Measurements from ENCODE around the gene ZNF541. TPM values are rescaled to one million over a fixed set of nuclear protein-coding genes. Genes with fewer than 3 reads are reported as not detected.
A peak's percentile ranks its signal among the peaks of the same experiment; 100 is the strongest.
"Not testable (repeated sequence)": the region's sequence is repeated elsewhere in the genome, so short reads cannot be mapped to it uniquely, and the experiment has no call there.

The ZNF541 gene
- total RNA-seq, 2 donors from 2014 or later, result 0.65 to 0.99 TPM

- not testable (repeated sequence) for DNase-seq; ATAC-seq; H3K27me3 Mint-ChIP-seq; H3K4me3 Mint-ChIP-seq; H3K9me3 ChIP-seq (ENCODE audit: control insufficient read depth, low read length, poor library complexity, severe bottlenecking); H3K36me3 Mint-ChIP-seq (ENCODE audit: low read depth)
- Mint-ChIP-seq H3K27ac (peak overlapping the region; percentile 86), H3K4me1 (peaks cover 25% of the 10 kb centered on the region)
Observed at GRCh38 chr19:47583161-47583560, 10.2 kb upstream of the ZNF541 start.

- Mint-ChIP-seq H3K27me3 (no peaks in the 10 kb centered on the region), H3K27ac (peak overlapping the region; percentile 86), H3K36me3 (ENCODE audit: low read depth) (peaks cover 2% of the 10 kb centered on the region), H3K4me3 (peak overlapping the region; percentile 90), H3K4me1 (peaks cover 31% of the 10 kb centered on the region)
- no peaks in the 10 kb centered on the region for H3K9me3 ChIP-seq (ENCODE audit: control insufficient read depth, low read length, poor library complexity, severe bottlenecking)
- DNase-seq, result no peak
- ATAC-seq, result no peak
Observed at GRCh38 chr19:47582320-47582909, 9.5 kb upstream of the ZNF541 start.

GRCh38 chr19:47581605-47582319 lies 8.8 kb upstream of the ZNF541 start:
- H3K36me3 Mint-ChIP-seq (ENCODE audit: low read depth), result peaks cover 2% of the 10 kb centered on the region
- DNase-seq, result no peak
- H3K27me3 Mint-ChIP-seq, result no peaks in the 10 kb centered on the region
- H3K9me3 ChIP-seq (ENCODE audit: control insufficient read depth, low read length, poor library complexity, severe bottlenecking), result no peaks in the 10 kb centered on the region
- peak overlapping the region; percentile 86 for H3K27ac Mint-ChIP-seq
- no peak for ATAC-seq
- H3K4me1 Mint-ChIP-seq, result peaks cover 37% of the 10 kb centered on the region
- H3K4me3 Mint-ChIP-seq, result peak overlapping the region; percentile 90

- Mint-ChIP-seq H3K4me1 (peaks cover 45% of the 10 kb centered on the region), H3K4me3 (no peak overlapping the region), H3K36me3 (ENCODE audit: low read depth) (peaks cover 2% of the 10 kb centered on the region), H3K27ac (no peak overlapping the region), H3K27me3 (no peaks in the 10 kb centered on the region)
- no peaks in the 10 kb centered on the region for H3K9me3 ChIP-seq (ENCODE audit: control insufficient read depth, low read length, poor library complexity, severe bottlenecking)
- DNase-seq (no peak), ATAC-seq (no peak)
Observed at GRCh38 chr19:47580397-47580796, 7.4 kb upstream of the ZNF541 start.

GRCh38 chr19:47572635-47573034 lies 313 bp downstream of the ZNF541 start:
- peaks cover 23% of the 10 kb centered on the region for H3K4me1 Mint-ChIP-seq
- peak overlapping the region; percentile 82 for H3K27ac Mint-ChIP-seq
- no peak for ATAC-seq
- H3K36me3 Mint-ChIP-seq (ENCODE audit: low read depth), result no peaks in the 10 kb centered on the region
- no peaks in the 10 kb centered on the region for H3K27me3 Mint-ChIP-seq
- H3K4me3 Mint-ChIP-seq, result peak overlapping the region; percentile 66
- H3K9me3 ChIP-seq (ENCODE audit: control insufficient read depth, low read length, poor library complexity, severe bottlenecking), result no peaks in the 10 kb centered on the region
- no peak for DNase-seq

GRCh38 chr19:47569331-47569730 lies 3.6 kb downstream of the ZNF541 start:
- DNase-seq (no peak), ATAC-seq (no peak)
- no peaks in the 10 kb centered on the region for H3K9me3 ChIP-seq (ENCODE audit: control insufficient read depth, low read length, poor library complexity, severe bottlenecking)
- H3K27me3 Mint-ChIP-seq, result no peaks in the 10 kb centered on the region
- no peaks in the 10 kb centered on the region for H3K36me3 Mint-ChIP-seq (ENCODE audit: low read depth)
- H3K4me1 Mint-ChIP-seq, result peaks cover 6% of the 10 kb centered on the region
- no peak overlapping the region for H3K4me3 Mint-ChIP-seq
- H3K27ac Mint-ChIP-seq, result no peak overlapping the region

- Mint-ChIP-seq H3K4me1 (peaks cover 3% of the 10 kb centered on the region), H3K27ac (no peak overlapping the region), H3K27me3 (no peaks in the 10 kb centered on the region), H3K4me3 (no peak overlapping the region), H3K36me3 (ENCODE audit: low read depth) (peaks cover 2% of the 10 kb centered on the region)
- ATAC-seq (no peak), DNase-seq (no peak)
- no peaks in the 10 kb centered on the region for H3K9me3 ChIP-seq (ENCODE audit: control insufficient read depth, low read length, poor library complexity, severe bottlenecking)
Observed at GRCh38 chr19:47564081-47564480, 8.9 kb downstream of the ZNF541 start.

GRCh38 chr19:47561440-47562057 lies 11.4 kb downstream of the ZNF541 start:
- no peaks in the 10 kb centered on the region for H3K9me3 ChIP-seq (ENCODE audit: control insufficient read depth, low read length, poor library complexity, severe bottlenecking)
- H3K27me3 Mint-ChIP-seq, result no peaks in the 10 kb centered on the region
- H3K27ac Mint-ChIP-seq, result no peak overlapping the region
- DNase-seq (no peak), ATAC-seq (no peak)
- H3K36me3 Mint-ChIP-seq (ENCODE audit: low read depth), result peaks cover 2% of the 10 kb centered on the region
- H3K4me3 Mint-ChIP-seq, result no peak overlapping the region
- H3K4me1 Mint-ChIP-seq, result peaks cover 3% of the 10 kb centered on the region

GRCh38 chr19:47560999-47561398 lies 11.9 kb downstream of the ZNF541 start:
- Mint-ChIP-seq H3K36me3 (ENCODE audit: low read depth) (peaks cover 2% of the 10 kb centered on the region), H3K27me3 (no peaks in the 10 kb centered on the region), H3K27ac (no peak overlapping the region), H3K4me1 (peaks cover 3% of the 10 kb centered on the region), H3K4me3 (no peak overlapping the region)
- DNase-seq (no peak), ATAC-seq (no peak)
- no peaks in the 10 kb centered on the region for H3K9me3 ChIP-seq (ENCODE audit: control insufficient read depth, low read length, poor library complexity, severe bottlenecking)

- no peak overlapping the region for H3K27ac Mint-ChIP-seq
- H3K36me3 Mint-ChIP-seq (ENCODE audit: low read depth), result no peaks in the 10 kb centered on the region
- no peaks in the 10 kb centered on the region for H3K4me1 Mint-ChIP-seq
- no peaks in the 10 kb centered on the region for H3K9me3 ChIP-seq (ENCODE audit: control insufficient read depth, low read length, poor library complexity, severe bottlenecking)
- H3K4me3 Mint-ChIP-seq, result no peak overlapping the region
- DNase-seq, result no peak
- no peaks in the 10 kb centered on the region for H3K27me3 Mint-ChIP-seq
- no peak for ATAC-seq
Observed at GRCh38 chr19:47550129-47550528, 22.8 kb downstream of the ZNF541 start.

- no peaks in the 10 kb centered on the region for H3K9me3 ChIP-seq (ENCODE audit: control insufficient read depth, low read length, poor library complexity, severe bottlenecking)
- no peak overlapping the region for H3K27ac Mint-ChIP-seq
- DNase-seq (no peak), ATAC-seq (no peak)
- no peaks in the 10 kb centered on the region for H3K36me3 Mint-ChIP-seq (ENCODE audit: low read depth)
- H3K4me1 Mint-ChIP-seq, result no peaks in the 10 kb centered on the region
- no peaks in the 10 kb centered on the region for H3K27me3 Mint-ChIP-seq
- H3K4me3 Mint-ChIP-seq, result no peak overlapping the region
Observed at GRCh38 chr19:47549261-47549862, 23.6 kb downstream of the ZNF541 start.

GRCh38 chr19:47547199-47547598 lies 25.7 kb downstream of the ZNF541 start:
- ATAC-seq (no peak), DNase-seq (no peak)
- no peaks in the 10 kb centered on the region for H3K9me3 ChIP-seq (ENCODE audit: control insufficient read depth, low read length, poor library complexity, severe bottlenecking)
- no peaks in the 10 kb centered on the region for H3K4me1 Mint-ChIP-seq
- no peaks in the 10 kb centered on the region for H3K27me3 Mint-ChIP-seq
- no peak overlapping the region for H3K4me3 Mint-ChIP-seq
- no peaks in the 10 kb centered on the region for H3K36me3 Mint-ChIP-seq (ENCODE audit: low read depth)
- H3K27ac Mint-ChIP-seq, result no peak overlapping the region

GRCh38 chr19:47545061-47545948 lies 27.6 kb downstream of the ZNF541 start:
- no peak overlapping the region for H3K27ac Mint-ChIP-seq

More at GRCh38 chr19:47545061-47545948, 27.6 kb downstream of the ZNF541 start:
- no peaks in the 10 kb centered on the region for H3K36me3 Mint-ChIP-seq (ENCODE audit: low read depth)
- H3K4me3 Mint-ChIP-seq, result peak overlapping the region; percentile 19
- H3K9me3 ChIP-seq (ENCODE audit: control insufficient read depth, low read length, poor library complexity, severe bottlenecking), result no peaks in the 10 kb centered on the region
- ATAC-seq, result no peak
- no peak for DNase-seq
- no peaks in the 10 kb centered on the region for H3K27me3 Mint-ChIP-seq
- H3K4me1 Mint-ChIP-seq, result peaks cover 3% of the 10 kb centered on the region
